ENCODE measurements around the gene KHDC3L.
"Not testable (repeated sequence)": the region's sequence is repeated elsewhere in the genome, so short reads cannot be mapped to it uniquely, and the experiment has no call there.

Gene KHDC3L

GRCh38 chr6:73375216-73375615, 12.8 kb downstream of the KHDC3L start:
- no peak overlapping the region for H2AFZ ChIP-seq (ENCODE audit: low read depth, low read length)
- H3K4me1 ChIP-seq (ENCODE audit: low read length), result no peaks in the 10 kb centered on the region
- H3K27me3 ChIP-seq (ENCODE audit: low read depth, low read length), result no peaks in the 10 kb centered on the region
- no peaks in the 10 kb centered on the region for H3K79me2 ChIP-seq (ENCODE audit: low read length)
- H3K36me3 ChIP-seq (replicated peaks; ENCODE audit: low read depth, low read length), result no peaks in the 10 kb centered on the region
- H3K4me3 ChIP-seq (ENCODE audit: low read length), result no peak overlapping the region
- TF ChIP-seq EZH2phosphoT487 (IDR thresholded peaks at IDR 0.05; ENCODE audit: low read depth) (no peak), CTCF (IDR thresholded peaks at IDR 0.05; ENCODE audit: low read depth, low read length) (no peak)
- H3K9me3 ChIP-seq (ENCODE audit: insufficient read depth, low read length), result peaks cover 9% of the 10 kb centered on the region; the same call in 1 of the 2 replicates
- H4K20me1 ChIP-seq (ENCODE audit: insufficient read depth, low read length), result no peaks in the 10 kb centered on the region
- no peak overlapping the region for H3K4me2 ChIP-seq (ENCODE audit: low read length)
- H3K27ac ChIP-seq (ENCODE audit: low read length), result no peak overlapping the region
- no peak overlapping the region for H3K9ac ChIP-seq (ENCODE audit: low read length)

- Histone ChIP-seq H2AFZ (ENCODE audit: low read depth, low read length) (peak overlapping the region; percentile 71; the same call in 1 of the 2 replicates), H3K27me3 (ENCODE audit: low read depth, low read length) (no peaks in the 10 kb centered on the region), H3K9ac (ENCODE audit: low read length) (no peak overlapping the region), H3K4me1 (ENCODE audit: low read length) (no peaks in the 10 kb centered on the region), H3K4me2 (ENCODE audit: low read length) (no peak overlapping the region), H4K20me1 (ENCODE audit: insufficient read depth, low read length) (no peaks in the 10 kb centered on the region), H3K9me3 (ENCODE audit: insufficient read depth, low read length) (peaks cover 3% of the 10 kb centered on the region; the same call in 1 of the 2 replicates), H3K27ac (ENCODE audit: low read length) (no peak overlapping the region), H3K79me2 (ENCODE audit: low read length) (no peaks in the 10 kb centered on the region), H3K36me3 (replicated peaks; ENCODE audit: low read depth, low read length) (no peaks in the 10 kb centered on the region), H3K4me3 (ENCODE audit: low read length) (no peak overlapping the region)
- TF ChIP-seq EZH2phosphoT487 (IDR thresholded peaks at IDR 0.05; ENCODE audit: low read depth) (no peak), CTCF (IDR thresholded peaks at IDR 0.05; ENCODE audit: low read depth, low read length) (no peak)
These were observed 14.8 kb downstream of the KHDC3L start for GRCh38 chr6:73377225-73377624.

GRCh38 chr6:73381531-73381930, 19.1 kb downstream of the KHDC3L start:
- H3K36me3 ChIP-seq (replicated peaks; ENCODE audit: low read depth, low read length), result not testable (repeated sequence)

GRCh38 chr6:73382462-73383113, 20.1 kb downstream of the KHDC3L start:
- H3K4me3 ChIP-seq (ENCODE audit: low read length), result no peak overlapping the region
- H3K9ac ChIP-seq (ENCODE audit: low read length), result no peak overlapping the region
- H3K4me1 ChIP-seq (ENCODE audit: low read length), result no peaks in the 10 kb centered on the region
- no peaks in the 10 kb centered on the region for H3K27me3 ChIP-seq (ENCODE audit: low read depth, low read length)
- no peak for TF ChIP-seq CTCF (IDR thresholded peaks at IDR 0.05; ENCODE audit: low read depth, low read length)
- TF ChIP-seq EZH2phosphoT487 (IDR thresholded peaks at IDR 0.05; ENCODE audit: low read depth), result no peak
- H3K36me3 ChIP-seq (replicated peaks; ENCODE audit: low read depth, low read length), result no peaks in the 10 kb centered on the region
- no peaks in the 10 kb centered on the region for H3K79me2 ChIP-seq (ENCODE audit: low read length)
- H4K20me1 ChIP-seq (ENCODE audit: insufficient read depth, low read length), result no peaks in the 10 kb centered on the region
- no peak overlapping the region for H3K4me2 ChIP-seq (ENCODE audit: low read length)
- H3K9me3 ChIP-seq (ENCODE audit: insufficient read depth, low read length), result no peaks in the 10 kb centered on the region
- no peak overlapping the region for H2AFZ ChIP-seq (ENCODE audit: low read depth, low read length)
- no peak overlapping the region for H3K27ac ChIP-seq (ENCODE audit: low read length)

More at GRCh38 chr6:73381531-73381930, 19.1 kb downstream of the KHDC3L start:
- H3K27me3 ChIP-seq (ENCODE audit: low read depth, low read length); H2AFZ ChIP-seq (ENCODE audit: low read depth, low read length); H3K27ac ChIP-seq (ENCODE audit: low read length); H3K9me3 ChIP-seq (ENCODE audit: insufficient read depth, low read length); H3K4me1 ChIP-seq (ENCODE audit: low read length); H3K79me2 ChIP-seq (ENCODE audit: low read length); H4K20me1 ChIP-seq (ENCODE audit: insufficient read depth, low read length); H3K4me2 ChIP-seq (ENCODE audit: low read length); H3K9ac ChIP-seq (ENCODE audit: low read length); H3K4me3 ChIP-seq (ENCODE audit: low read length): not testable (repeated sequence)

All from OCI-LY3 (cell line).